T-cell (primary cell): Measurements from ENCODE around the gene SNAP47. TPM values are rescaled to one million over a fixed set of nuclear protein-coding genes. Genes with fewer than 3 reads are reported as not detected.

Source experiments
- ATAC-seq, 4 experiments: fragments of 200-7000 bp in 3 of 4; fragments of 150-1000 bp in 1 of 4; cut with Tn5 transposase; replicated peaks in 1 of 4; 1 replicate in 3 of 4; 2 replicates in 1 of 4; pipeline ENCODE4 v1.10.0; 2021; ENCODE audit warnings: moderate library complexity in 3 of 4, mild to moderate bottlenecking in 2 of 4, moderate number of reproducible peaks in 1 of 4
- CTCF ChIA-PET, 2 donors: fragments of 300-600 bp; sonication (Branson Sonifier 250); formaldehyde crosslinking; loops; one replicate each; lab custom pipeline; 2022; ENCODE audit warnings: antibody characterized with exemption in 2 of 2; lab: Charles Lee
- POLR2A ChIA-PET, 2 donors: fragments of 300-600 bp; sonication (Branson Sonifier 250); formaldehyde crosslinking; loops; one replicate each; lab custom pipeline; 2022; ENCODE audit warnings: antibody characterized with exemption in 2 of 2; lab: Charles Lee
- DNase-seq, 35 experiments: peaks; one replicate each; pipeline versions ENCODE4 v3.0.0 to v3.0.0-alpha.2; 2013 to 2023
- H3K27ac ChIP-seq: one replicate; pipeline ENCODE4 v1.5.1; 2013; ENCODE audit warnings: low read length
- H3K27me3 ChIP-seq, 2 experiments: replicated peaks in 1 of 2; 1 replicate in 1 of 2; 2 replicates in 1 of 2; pipeline versions ENCODE4 v1.6.1 to v1.7.0; 2013; ENCODE audit warnings: low read length in 1 of 2, mixed read lengths in 1 of 2; ENCODE audit not compliant: control insufficient read depth in 2 of 2, insufficient read depth in 2 of 2; ENCODE audit errors: extremely low read depth in 1 of 2
- H3K36me3 ChIP-seq, 2 donors: 1 replicate in 1 of 2; 2 replicates in 1 of 2; pipeline versions ENCODE4 v1.6.1 to v1.7.0; 2013; ENCODE audit warnings: low read length in 1 of 2; ENCODE audit not compliant: control insufficient read depth in 2 of 2, insufficient read depth in 1 of 2; ENCODE audit errors: extremely low read depth in 1 of 2
- H3K4me1 ChIP-seq, 2 experiments: 1 replicate in 1 of 2; 2 replicates in 1 of 2; pipeline versions ENCODE4 v1.6.1 to v1.7.0; 2013; ENCODE audit warnings: low read length in 2 of 2, mixed read lengths in 1 of 2; ENCODE audit not compliant: insufficient read depth in 2 of 2, control insufficient read depth in 1 of 2; ENCODE audit errors: extremely low read depth in 1 of 2
- H3K4me3 ChIP-seq, 2 donors: 1 replicate in 1 of 2; 2 replicates in 1 of 2; pipeline versions ENCODE4 v1.5.1 to v1.7.0; 2013; ENCODE audit warnings: mild to moderate bottlenecking in 2 of 2, low read length in 1 of 2, moderate library complexity in 1 of 2; ENCODE audit not compliant: control insufficient read depth in 1 of 2; ENCODE audit errors: extremely low read depth in 1 of 2
- H3K9me3 ChIP-seq: 2 replicates; pipeline ENCODE4 v1.7.0; 2013
- H3K27ac Mint-ChIP-seq, 2 donors: one replicate each; pipeline ENCODE4 v1.8.0; 2020 to 2021; ENCODE audit warnings: mild to moderate bottlenecking in 2 of 2, mixed read lengths in 2 of 2
- H3K27me3 Mint-ChIP-seq, 2 donors: one replicate each; pipeline ENCODE4 v1.8.0; 2021 to 2022; ENCODE audit warnings: mixed read lengths in 2 of 2
- H3K36me3 Mint-ChIP-seq: one replicate; pipeline ENCODE4 v1.8.0; 2021; ENCODE audit warnings: mixed read lengths
- H3K4me1 Mint-ChIP-seq, 3 donors: one replicate each; pipeline ENCODE4 v1.8.0; 2020 to 2022; ENCODE audit warnings: mixed read lengths in 3 of 3, mild to moderate bottlenecking in 1 of 3
- H3K4me3 Mint-ChIP-seq, 3 donors: one replicate each; pipeline ENCODE4 v1.8.0; 2020 to 2022; ENCODE audit warnings: mild to moderate bottlenecking in 3 of 3, mixed read lengths in 3 of 3, moderate library complexity in 3 of 3
- H3K9me3 Mint-ChIP-seq, 3 donors: one replicate each; pipeline ENCODE4 v1.8.0; 2020 to 2022; ENCODE audit warnings: mixed read lengths in 3 of 3
- WGBS: methylation state at CpG from one replicate; pipeline ENCODE4 v1.1.5; 2013; ENCODE audit warnings: missing lambda C conversion rate; ENCODE audit not compliant: insufficient coverage; 5-methylcytosine and 5-hydroxymethylcytosine counted together
- total RNA-seq, 35 experiments: library from RNA in 6 of 35; stranded (reverse) in 6 of 35; fragments of 120-200 nt in 1 of 35; gene quantifications; one replicate each; pipeline versions ENCODE4 v1.2.1 to v1.2.4 and lab custom pipeline; 2013 to 2026

SNAP47 gene
- total RNA-seq, 5 donors from 2014 or later (not counting 1 experiment from before 2014, with no cell fraction given), result 20.1 to 35.6 (median 30.7) TPM

DNA sequence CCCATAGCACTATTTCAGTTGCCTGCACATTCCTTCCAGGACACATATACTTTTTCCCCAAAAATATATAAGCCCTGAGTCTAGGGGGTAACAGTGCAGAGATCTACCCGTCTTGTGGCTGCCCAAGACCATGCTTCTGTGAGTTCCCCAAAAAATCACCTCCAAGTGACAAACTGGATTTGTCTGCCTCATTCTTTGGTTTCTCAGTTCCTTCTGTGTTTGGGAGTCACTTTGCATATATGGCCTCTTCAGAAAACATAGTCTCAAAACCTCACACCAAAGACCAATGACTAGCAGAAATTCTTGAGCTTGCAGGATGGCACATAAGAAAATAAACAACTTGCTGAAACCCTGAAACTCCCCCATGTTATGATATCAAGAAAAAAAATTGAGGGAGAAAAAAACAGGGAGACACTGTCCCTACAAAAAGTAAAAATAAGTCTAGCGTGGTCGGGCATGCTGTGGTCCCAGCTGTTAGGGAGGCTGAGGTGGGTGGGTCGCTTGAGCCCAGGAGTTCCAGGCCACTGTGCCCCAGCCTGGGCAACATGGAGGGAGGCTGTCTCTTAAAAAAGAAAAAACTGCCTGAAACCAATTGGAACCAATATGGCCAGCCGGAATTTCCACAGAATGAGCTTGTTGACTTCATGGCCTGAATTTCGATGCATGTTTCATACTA is 8.2 kb upstream of the SNAP47 start:
- peak overlapping the region; percentile 31 to 81 (median 45) for H3K4me3 Mint-ChIP-seq
- 100% methylated on average over 2 of the region's 6 CpGs for WGBS
- CTCF ChIA-PET, result no interaction called here

GRCh38 chr1:227728059-227728891 is 7.0 kb upstream of the SNAP47 start:
- peaks cover 1 to 10% (median 2%) of the 10 kb centered on the region in 3 donors for H3K9me3 Mint-ChIP-seq
- no peaks in the 10 kb centered on the region for H3K9me3 ChIP-seq
- H3K36me3 ChIP-seq, result peaks cover 7 to 12% of the 10 kb centered on the region in 2 donors
- peak overlapping the region; percentile 71 to 85 (median 81) for H3K4me3 Mint-ChIP-seq
- DNase-seq, result peak in 31 of 35 experiments; percentile 29 to 74 (median 50)
- peak overlapping the region; percentile 69 to 70 for H3K4me3 ChIP-seq
- ATAC-seq, result peak; percentile 59 to 73 (median 66)
- peaks cover 2 to 30% of the 10 kb centered on the region in 2 experiments for H3K4me1 ChIP-seq
- H3K27ac Mint-ChIP-seq, result peak overlapping the region; percentile 79 to 85
- H3K4me1 Mint-ChIP-seq, result peaks cover 29 to 34% (median 30%) of the 10 kb centered on the region in 3 donors
- WGBS, result under 1% methylated on average over 29 of the region's 51 CpGs
- H3K27me3 ChIP-seq, result peaks cover 0 to 2% of the 10 kb centered on the region in 2 experiments
- POLR2A ChIA-PET, result no interaction called here
- peaks cover 0 to under 1% of the 10 kb centered on the region in 2 donors for H3K27me3 Mint-ChIP-seq
- CTCF ChIA-PET, result no interaction called here
- H3K27ac ChIP-seq, result peak overlapping the region; percentile 31
- H3K36me3 Mint-ChIP-seq, result no peaks in the 10 kb centered on the region

More for the DNA sequence above, 8.2 kb upstream of the SNAP47 start:
- no peak overlapping the region for H3K4me3 ChIP-seq
- DNase-seq, result no peak
- peaks cover 4 to 7% of the 10 kb centered on the region in 2 donors for H3K36me3 ChIP-seq
- no peak for ATAC-seq
- H3K27ac ChIP-seq, result no peak overlapping the region
- POLR2A ChIA-PET, result interaction anchor here in 1 of 2 donors (0.7 kb wide), 1 partner anchor 15 kb away, joined by 3 read pairs; no protein-coding TSS in a partner anchor
- Mint-ChIP-seq H3K27ac (no peak overlapping the region), H3K27me3 (peaks cover 3 to 4% of the 10 kb centered on the region in 2 donors), H3K4me1 (peaks cover 22 to 27% (median 23%) of the 10 kb centered on the region in 3 donors), H3K9me3 (peaks cover 7 to 22% (median 12%) of the 10 kb centered on the region in 3 donors), H3K36me3 (peaks cover 4% of the 10 kb centered on the region)
- no peaks in the 10 kb centered on the region for H3K9me3 ChIP-seq
- H3K27me3 ChIP-seq, result peaks cover 0 to 2% of the 10 kb centered on the region in 2 experiments
- peaks cover 2 to 30% of the 10 kb centered on the region in 2 experiments for H3K4me1 ChIP-seq

DNA sequence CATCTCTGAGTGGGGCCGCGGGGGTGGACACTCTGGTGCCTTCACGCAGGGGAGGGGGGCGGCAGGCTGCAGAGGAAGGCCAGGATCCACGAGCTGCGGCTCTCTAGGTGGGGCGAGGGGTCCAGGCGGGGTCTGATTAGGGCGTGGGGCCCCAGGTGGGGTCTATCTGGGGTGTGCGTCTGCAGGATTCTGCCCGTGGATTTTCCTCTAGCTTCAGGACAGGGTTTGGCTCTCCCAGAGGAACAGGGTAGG is 6.4 kb upstream of the SNAP47 start:
- Histone ChIP-seq H3K36me3 (peaks cover 7 to 12% of the 10 kb centered on the region in 2 donors), H3K27me3 (peaks cover 0 to 2% of the 10 kb centered on the region in 2 experiments), H3K27ac (peak overlapping the region; percentile 31), H3K4me3 (peak overlapping the region; percentile 69 to 70), H3K9me3 (no peaks in the 10 kb centered on the region), H3K4me1 (peaks cover 2 to 35% of the 10 kb centered on the region in 2 experiments)
- WGBS, result 9% methylated on average over 11 of the region's 11 CpGs
- no peaks in the 10 kb centered on the region for H3K27me3 Mint-ChIP-seq
- peaks cover 0 to 6% (median 0%) of the 10 kb centered on the region in 3 donors for H3K9me3 Mint-ChIP-seq
- H3K4me1 Mint-ChIP-seq, result peaks cover 35 to 39% (median 35%) of the 10 kb centered on the region in 3 donors
- peak overlapping the region; percentile 46 to 79 for H3K27ac Mint-ChIP-seq
- POLR2A ChIA-PET, result no interaction called here
- H3K4me3 Mint-ChIP-seq, result peak overlapping the region; percentile 71 to 85 (median 81)
- CTCF ChIA-PET, result no interaction called here
- DNase-seq (no peak), ATAC-seq (peak; percentile 17 to 38 (median 22))
- H3K36me3 Mint-ChIP-seq, result no peaks in the 10 kb centered on the region

- ChIA-PET CTCF (no interaction called here), POLR2A (no interaction called here)
- ATAC-seq, result peak in 2 of 4 experiments; percentile 2 to 10
- H3K36me3 ChIP-seq, result peaks cover 7 to 12% of the 10 kb centered on the region in 2 donors
- no peaks in the 10 kb centered on the region for H3K27me3 Mint-ChIP-seq
- peak overlapping the region; percentile 69 to 70 for H3K4me3 ChIP-seq
- peak overlapping the region; percentile 31 for H3K27ac ChIP-seq
- peaks cover 0 to under 1% (median 0%) of the 10 kb centered on the region in 3 donors for H3K9me3 Mint-ChIP-seq
- H3K4me3 Mint-ChIP-seq, result peak overlapping the region; percentile 71 to 85 (median 81)
- WGBS, result 56% methylated on average over 3 of the region's 5 CpGs
- peaks cover 40 to 44% (median 40%) of the 10 kb centered on the region in 3 donors for H3K4me1 Mint-ChIP-seq
- H3K27me3 ChIP-seq, result peaks cover 0 to 2% of the 10 kb centered on the region in 2 experiments
- no peaks in the 10 kb centered on the region for H3K9me3 ChIP-seq
- no peaks in the 10 kb centered on the region for H3K36me3 Mint-ChIP-seq
- DNase-seq, result no peak
- peaks cover 6 to 40% of the 10 kb centered on the region in 2 experiments for H3K4me1 ChIP-seq
- peak overlapping the region; percentile 46 to 79 for H3K27ac Mint-ChIP-seq
These were observed 5.9 kb upstream of the SNAP47 start for GRCh38 chr1:227729144-227729880.

- peaks cover 44 to 47% (median 44%) of the 10 kb centered on the region in 3 donors for H3K4me1 Mint-ChIP-seq
These were observed 5.2 kb upstream of the SNAP47 start for GRCh38 chr1:227729881-227730629.

More at GRCh38 chr1:227729881-227730629, 5.2 kb upstream of the SNAP47 start:
- peaks cover 0 to 2% of the 10 kb centered on the region in 2 experiments for H3K27me3 ChIP-seq
- peaks cover 7 to 12% of the 10 kb centered on the region in 2 donors for H3K36me3 ChIP-seq
- no peak overlapping the region for H3K4me3 ChIP-seq
- H3K27ac ChIP-seq, result no peak overlapping the region
- H3K9me3 ChIP-seq, result no peaks in the 10 kb centered on the region
- Mint-ChIP-seq H3K36me3 (no peaks in the 10 kb centered on the region), H3K4me3 (peak overlapping the region; percentile 53 to 81 (median 71)), H3K27me3 (no peaks in the 10 kb centered on the region), H3K9me3 (no peaks in the 10 kb centered on the region), H3K27ac (peak overlapping the region; percentile 32 to 79)
- no peak for ATAC-seq
- ChIA-PET POLR2A (interaction anchor here in 1 of 2 donors (0.6 kb wide), 1 partner anchor 1661 kb away, joined by 5 read pairs; no protein-coding TSS in a partner anchor), CTCF (interaction anchor here in 1 of 2 donors (0.5 kb wide), 1 partner anchor 929 kb away, joined by 3 read pairs; no protein-coding TSS in a partner anchor)
- DNase-seq, result peak in 14 of 35 experiments; percentile 16 to 62 (median 31)
- H3K4me1 ChIP-seq, result peaks cover 10 to 44% of the 10 kb centered on the region in 2 experiments
- WGBS, result 70% methylated on average over 11 of the region's 13 CpGs
